ENCODE measurements around the gene PPM1M.
A peak's percentile ranks its signal among the peaks of the same experiment; 100 is the strongest.

The PPM1M gene

GRCh38 chr3:52213005-52213404 lies 32.6 kb upstream of the PPM1M start:
- no peak overlapping the region for H3K4me3 ChIP-seq (ENCODE audit: low read depth, low read length)
- TF ChIP-seq MYC (IDR thresholded peaks at IDR 0.05; ENCODE audit: low read depth, low read length) (no peak), CTCF (IDR thresholded peaks at IDR 0.05; ENCODE audit: low read depth, low read length) (no peak), MAX (IDR thresholded peaks at IDR 0.05; ENCODE audit: low read depth, low read length) (no peak), POLR2A (IDR thresholded peaks at IDR 0.05; ENCODE audit: extremely low read depth, insufficient read length) (no peak)
- DNase-seq (ENCODE audit: low read depth) = no peak

GRCh38 chr3:52213901-52214300 lies 31.7 kb upstream of the PPM1M start:
- DNase-seq (ENCODE audit: low read depth) = no peak
- no peak overlapping the region for H3K4me3 ChIP-seq (ENCODE audit: low read depth, low read length)
- TF ChIP-seq MAX (IDR thresholded peaks at IDR 0.05; ENCODE audit: low read depth, low read length) (no peak), POLR2A (IDR thresholded peaks at IDR 0.05; ENCODE audit: extremely low read depth, insufficient read length) (no peak), CTCF (IDR thresholded peaks at IDR 0.05; ENCODE audit: low read depth, low read length) (no peak), MYC (IDR thresholded peaks at IDR 0.05; ENCODE audit: low read depth, low read length) (no peak)

- TF ChIP-seq MYC (IDR thresholded peaks at IDR 0.05; ENCODE audit: low read depth, low read length) (no peak), CTCF (IDR thresholded peaks at IDR 0.05; ENCODE audit: low read depth, low read length) (no peak), POLR2A (IDR thresholded peaks at IDR 0.05; ENCODE audit: extremely low read depth, insufficient read length) (no peak)
- H3K4me3 ChIP-seq (ENCODE audit: low read depth, low read length) = no peak overlapping the region
- DNase-seq (ENCODE audit: low read depth) = no peak
These were observed 30.2 kb upstream of the PPM1M start for GRCh38 chr3:52215351-52215750.

- TF ChIP-seq MYC (IDR thresholded peaks at IDR 0.05; ENCODE audit: low read depth, low read length) (no peak), POLR2A (IDR thresholded peaks at IDR 0.05; ENCODE audit: extremely low read depth, insufficient read length) (no peak), MAX (IDR thresholded peaks at IDR 0.05; ENCODE audit: low read depth, low read length) (no peak), CTCF (IDR thresholded peaks at IDR 0.05; ENCODE audit: low read depth, low read length) (no peak)
- DNase-seq (ENCODE audit: low read depth) = peak; percentile 31
- H3K4me3 ChIP-seq (ENCODE audit: low read depth, low read length) = no peak overlapping the region
These were observed 28.8 kb upstream of the PPM1M start for GRCh38 chr3:52216585-52217408.

- no peak for DNase-seq (ENCODE audit: low read depth)
- H3K4me3 ChIP-seq (ENCODE audit: low read depth, low read length) = no peak overlapping the region
- TF ChIP-seq CTCF (IDR thresholded peaks at IDR 0.05; ENCODE audit: low read depth, low read length) (no peak), MYC (IDR thresholded peaks at IDR 0.05; ENCODE audit: low read depth, low read length) (no peak), POLR2A (IDR thresholded peaks at IDR 0.05; ENCODE audit: extremely low read depth, insufficient read length) (no peak), MAX (IDR thresholded peaks at IDR 0.05; ENCODE audit: low read depth, low read length) (no peak)
These were observed 28.2 kb upstream of the PPM1M start for GRCh38 chr3:52217409-52217805.

Data from NB4 (cell line).